CD1c-positive myeloid dendritic cell (primary cell): ENCODE results near the gene ULK2.

Experiments
- DNase-seq: peaks from one replicate; pipeline ENCODE4 v3.0.0-alpha.2; 2016; ENCODE audit errors: extremely low spot score

Gene ULK2

DNA sequence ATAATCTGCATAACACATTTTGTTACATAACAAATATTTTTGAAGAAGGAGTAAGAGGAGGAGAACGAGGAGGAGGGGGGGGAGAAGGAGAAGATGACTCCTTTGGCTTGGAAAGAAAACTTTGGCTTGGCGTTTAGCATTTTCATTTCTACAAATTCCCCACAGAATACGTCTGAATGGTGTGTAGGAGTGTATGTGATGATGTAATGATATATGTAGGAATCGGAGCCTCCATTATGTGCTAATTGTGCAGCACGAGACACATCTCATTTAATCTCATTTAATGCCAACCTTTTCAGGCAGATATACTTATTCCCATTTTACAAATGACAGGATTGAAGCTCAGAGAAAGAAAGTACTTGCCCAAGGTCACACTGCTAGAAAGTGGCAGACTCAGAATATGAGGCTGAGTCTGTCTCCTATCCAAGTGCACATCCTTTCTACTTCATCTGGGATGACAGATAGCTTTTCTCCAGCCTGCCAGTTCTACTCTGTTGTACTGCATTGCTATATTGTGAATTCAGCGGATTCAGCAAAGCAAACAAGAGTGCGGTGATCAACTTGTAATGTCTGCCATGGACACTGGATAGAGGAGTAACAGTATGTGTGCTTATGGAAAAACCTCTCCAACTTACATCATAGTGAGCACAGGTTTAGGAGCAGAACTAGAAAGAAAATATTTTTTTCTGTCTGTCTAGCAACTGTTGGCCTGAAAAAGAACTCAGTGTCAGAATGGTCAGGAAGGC lies 140.9 kb downstream of the ULK2 start:
- DNase-seq = peak; percentile 70

GRCh38 chr17:19725486-19725885 lies 142.2 kb downstream of the ULK2 start:
- peak; percentile 87 for DNase-seq

GRCh38 chr17:19724501-19725420 lies 143.0 kb downstream of the ULK2 start:
- peak; percentile 94 for DNase-seq

DNA sequence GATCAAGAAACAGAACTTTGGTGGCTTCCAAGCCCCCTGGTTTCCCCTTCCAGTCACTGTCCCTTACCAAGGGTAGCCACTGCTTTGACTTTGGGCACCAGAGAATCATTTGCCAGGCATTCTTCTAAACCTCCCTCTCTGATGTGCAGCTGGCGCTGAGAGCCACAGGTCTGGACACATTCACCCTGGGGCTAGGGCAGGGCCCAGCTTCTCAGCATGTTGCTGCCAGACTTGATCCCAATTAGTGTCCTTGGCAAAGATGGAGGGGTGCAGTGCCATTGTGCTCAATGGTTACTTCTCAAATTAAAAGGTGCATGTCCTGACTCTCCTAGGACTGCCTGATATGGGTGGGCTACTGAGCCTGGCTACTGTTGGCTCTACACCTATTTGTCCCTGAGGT lies 143.8 kb downstream of the ULK2 start:
- DNase-seq = no peak
